GM23338 (cell line): ENCODE data around the gene CATSPERD.

ENCODE experiments used
- CTCF ChIP-seq, 2 experiments: fragments of 200-600 bp in 1 of 2; sonication (generic) in 1 of 2; conservative IDR thresholded peaks; 2 replicates each; pipeline versions ENCODE4 v1.5.1 to v1.6.1; 2016 to 2017; ENCODE audit warnings: antibody characterized with exemption in 2 of 2, low read depth in 2 of 2, mild to moderate bottlenecking in 2 of 2, moderate library complexity in 1 of 2
- EZH2phosphoT487 ChIP-seq: fragments of 200-600 bp; sonication (generic); IDR thresholded peaks from one replicate; pipeline ENCODE4 v1.8.1; 2018; ENCODE audit warnings: antibody characterized with exemption; ENCODE audit not compliant: unreplicated experiment
- JUNB ChIP-seq: IDR thresholded peaks from one replicate; pipeline ENCODE4 v1.6.1; 2016; ENCODE audit warnings: antibody characterized with exemption; ENCODE audit not compliant: unreplicated experiment
- POLR2AphosphoS5 ChIP-seq: IDR thresholded peaks from 2 replicates; pipeline ENCODE4 v1.6.1; 2016; ENCODE audit warnings: antibody characterized with exemption, low read depth

- TF ChIP-seq JUNB: no peak
- TF ChIP-seq EZH2phosphoT487: no peak
- no peak for TF ChIP-seq CTCF (conservative IDR thresholded peaks at IDR 0.05; ENCODE audit: low read depth in 2 of 2)
- no peak for TF ChIP-seq POLR2AphosphoS5
These were observed 21.6 kb downstream of the CATSPERD start for GRCh38 chr19:5742051-5742450.
